ENCODE results near the gene SGPP2. TPM values are rescaled to one million over a fixed set of nuclear protein-coding genes. Genes with fewer than 3 reads are reported as not detected.

Gene SGPP2
- total RNA-seq, 2 experiments from 2014 or later, result 0.55 to 0.67 TPM

- H3K4me3 Mint-ChIP-seq, result no peak overlapping the region
- H3K9me3 Mint-ChIP-seq, result no peaks in the 10 kb centered on the region
- no peaks in the 10 kb centered on the region for H3K4me1 Mint-ChIP-seq
- H3K36me3 Mint-ChIP-seq (ENCODE audit: low read depth), result peaks cover 26% of the 10 kb centered on the region
- POLR2A ChIA-PET, result interaction anchor here (0.6 kb wide), 1 partner anchor 22 kb away, joined by 4 read pairs; no protein-coding TSS in a partner anchor
- H3K27me3 Mint-ChIP-seq, result no peaks in the 10 kb centered on the region
- DNase-seq, result no peak
- H3K27ac Mint-ChIP-seq, result no peak overlapping the region
- CTCF ChIA-PET, result interaction anchor here (0.9 to 1.3 kb wide), 2 partner anchors 13 to 280 kb away, joined by 3 read pairs; no protein-coding TSS in a partner anchor
Observed at GRCh38 chr2:222598611-222599010, 174.3 kb downstream of the SGPP2 start.

GRCh38 chr2:222603501-222603900, 179.2 kb downstream of the SGPP2 start:
- POLR2A ChIA-PET, result no interaction called here
- Mint-ChIP-seq H3K4me3 (no peak overlapping the region), H3K4me1 (no peaks in the 10 kb centered on the region), H3K36me3 (ENCODE audit: low read depth) (peaks cover 18% of the 10 kb centered on the region), H3K27me3 (no peaks in the 10 kb centered on the region), H3K9me3 (no peaks in the 10 kb centered on the region), H3K27ac (no peak overlapping the region)
- DNase-seq, result no peak
- CTCF ChIA-PET, result no interaction called here

- H3K36me3 Mint-ChIP-seq (ENCODE audit: low read depth), result peaks cover 20% of the 10 kb centered on the region
- CTCF ChIA-PET, result interaction anchor here (1.3 kb wide), 1 partner anchor 11 kb away, joined by 3 read pairs; no protein-coding TSS in a partner anchor
Observed at GRCh38 chr2:222604749-222605515, 180.6 kb downstream of the SGPP2 start.

GRCh38 chr2:222606306-222606705, 182.0 kb downstream of the SGPP2 start:
- Mint-ChIP-seq H3K36me3 (ENCODE audit: low read depth) (peaks cover 23% of the 10 kb centered on the region), H3K27ac (no peak overlapping the region), H3K4me1 (no peaks in the 10 kb centered on the region), H3K9me3 (no peaks in the 10 kb centered on the region), H3K27me3 (no peaks in the 10 kb centered on the region), H3K4me3 (no peak overlapping the region)
- POLR2A ChIA-PET, result no interaction called here
- CTCF ChIA-PET, result no interaction called here
- no peak for DNase-seq

More at GRCh38 chr2:222604749-222605515, 180.6 kb downstream of the SGPP2 start:
- POLR2A ChIA-PET, result no interaction called here
- no peak for DNase-seq
- Mint-ChIP-seq H3K27ac (no peak overlapping the region), H3K9me3 (no peaks in the 10 kb centered on the region), H3K4me1 (no peaks in the 10 kb centered on the region), H3K27me3 (no peaks in the 10 kb centered on the region), H3K4me3 (no peak overlapping the region)

- H3K9me3 Mint-ChIP-seq, result no peaks in the 10 kb centered on the region
- DNase-seq, result no peak
- H3K4me1 Mint-ChIP-seq, result no peaks in the 10 kb centered on the region
- no peaks in the 10 kb centered on the region for H3K27me3 Mint-ChIP-seq
- ChIA-PET CTCF (no interaction called here), POLR2A (no interaction called here)
- no peak overlapping the region for H3K27ac Mint-ChIP-seq
- H3K4me3 Mint-ChIP-seq, result no peak overlapping the region
- peaks cover 23% of the 10 kb centered on the region for H3K36me3 Mint-ChIP-seq (ENCODE audit: low read depth)
Observed at GRCh38 chr2:222608081-222608480, 183.7 kb downstream of the SGPP2 start.

- Mint-ChIP-seq H3K4me3 (no peak overlapping the region), H3K9me3 (no peaks in the 10 kb centered on the region), H3K4me1 (no peaks in the 10 kb centered on the region), H3K36me3 (ENCODE audit: low read depth) (peaks cover 27% of the 10 kb centered on the region), H3K27me3 (no peaks in the 10 kb centered on the region), H3K27ac (no peak overlapping the region)
- CTCF ChIA-PET, result no interaction called here
- DNase-seq, result no peak
- POLR2A ChIA-PET, result no interaction called here
Observed at GRCh38 chr2:222609381-222609780, 185.0 kb downstream of the SGPP2 start.

Other genes with a start within 250 kb of the SGPP2 start
- not detected for gene PAX3, start 125.5 kb upstream of the SGPP2 start, total RNA-seq
- 10 to 100 TPM; 21.6 to 26.0 TPM for gene FARSB, start 231.5 kb downstream of the SGPP2 start, total RNA-seq
- not detected for gene MOGAT1, start 247.1 kb downstream of the SGPP2 start, total RNA-seq

All from activated CD4-positive, alpha-beta T cell treated with anti-CD3 and anti-CD28 coated beads, Interleukin-2, amount 10 ng/mL, durations not matched to agents 7 days and 5 days (primary cell).